ENCODE results near the gene ZDHHC17. TPM values are rescaled to one million over a fixed set of nuclear protein-coding genes. Genes with fewer than 3 reads are reported as not detected.

The ZDHHC17 gene
- total RNA-seq, 1 experiment from 2014 or later = 25.3 TPM

DNA sequence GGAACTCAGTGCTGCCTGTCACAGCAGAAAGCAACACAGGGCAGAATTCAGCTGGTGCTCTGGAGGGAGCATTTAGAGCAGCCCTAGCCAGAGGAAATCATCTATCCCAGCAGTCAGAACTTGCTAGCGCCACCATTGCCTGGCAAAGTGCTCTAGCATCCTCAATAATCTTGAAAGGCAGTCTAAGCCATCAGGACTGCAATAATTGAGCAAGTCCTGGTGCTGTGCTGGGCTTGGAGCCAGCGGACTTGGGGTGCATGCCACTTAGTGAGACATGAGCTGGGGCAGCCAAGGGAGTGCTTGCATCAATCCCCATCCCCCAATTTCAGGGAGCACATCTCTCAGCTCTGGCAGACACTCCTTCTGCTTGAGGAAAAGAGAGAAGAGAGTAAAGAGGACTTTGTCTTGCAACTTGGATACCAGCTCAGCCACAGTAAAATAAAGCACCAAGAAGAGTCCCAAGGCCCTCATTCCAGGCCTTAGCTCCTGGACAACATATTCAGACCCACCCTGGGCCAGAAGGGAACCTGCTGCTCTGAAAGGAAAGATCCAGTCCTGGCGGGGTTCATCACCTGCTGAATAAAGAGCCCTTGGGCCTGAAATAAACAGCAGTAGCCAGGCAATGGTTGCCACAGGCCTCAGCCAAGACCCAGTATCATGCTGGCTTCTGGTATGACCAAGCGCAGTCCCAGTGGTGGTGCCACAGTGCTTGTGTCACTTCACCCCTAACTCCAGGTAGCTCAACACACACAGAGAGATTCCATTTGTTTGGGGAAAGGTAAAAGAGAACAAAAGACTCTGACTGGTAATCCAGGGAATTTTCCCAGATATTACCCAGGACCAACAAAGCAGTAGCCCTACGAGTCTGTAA is 44.5 kb upstream of the ZDHHC17 start:
- no peak for DNase-seq (ENCODE audit: low read depth, low spot score)
- Histone ChIP-seq H3K27me3 (ENCODE audit: insufficient read depth, low read length) (no peaks in the 10 kb centered on the region), H3K4me3 (replicated peaks in 1 of 2; ENCODE audit: low read depth in 1 of 2, low read length in 2 of 2) (no peak overlapping the region), H3K27ac (ENCODE audit: low read depth, low read length) (no peak overlapping the region), H3K9ac (ENCODE audit: low read length) (no peak overlapping the region), H3K9me2 (ENCODE audit: insufficient read depth) (no peaks in the 10 kb centered on the region), H2AFZ (ENCODE audit: low read depth, low read length, poor library complexity, severe bottlenecking) (no peak overlapping the region), H4K20me1 (ENCODE audit: insufficient read depth) (no peaks in the 10 kb centered on the region), H3K9me3 (ENCODE audit: control insufficient read depth in 1 of 2, insufficient read depth in 1 of 2, low read depth in 1 of 2, low read length in 2 of 2) (no peaks in the 10 kb centered on the region), H3K4me2 (ENCODE audit: low read length) (no peak overlapping the region), H3K4me1 (ENCODE audit: control insufficient read depth in 1 of 2, insufficient read depth in 2 of 2, low read length in 2 of 2) (peaks cover 0 to 6% of the 10 kb centered on the region in 2 experiments; a peak in 1 of 4 replicates), H3K36me3 (ENCODE audit: control insufficient read depth in 1 of 2, insufficient read depth in 2 of 2, low read length in 2 of 2) (no peaks in the 10 kb centered on the region), H3K79me2 (ENCODE audit: insufficient read depth, low read length) (no peaks in the 10 kb centered on the region)
- ChIA-PET RAD21 (ENCODE audit: low non-redundant PET in 1 of 2, low total read pairs in 2 of 2, uncharacterized antibody in 2 of 2, unreplicated experiment in 2 of 2) (no interaction called here), CTCF (no interaction called here), POLR2A (no interaction called here)
- ATAC-seq = no peak
- intact Hi-C loops (cut with micrococcal nuclease) = no loop called here
- no TSS peak for BruUV-seq (replicated peaks)
- TF ChIP-seq CEBPB (IDR thresholded peaks at IDR 0.05; ENCODE audit: low read depth) (no peak), ZBTB33 (IDR thresholded peaks at IDR 0.05; ENCODE audit: extremely low read depth, insufficient replicate concordance, low read length) (no peak), SIN3A (IDR thresholded peaks at IDR 0.05; ENCODE audit: low read depth) (no peak), ELF1 (IDR thresholded peaks at IDR 0.05; ENCODE audit: borderline replicate concordance, low read depth) (no peak), ATF3 (IDR thresholded peaks at IDR 0.05) (no peak), ZNF274 (IDR thresholded peaks at IDR 0.05; ENCODE audit: low read depth, low read length) (no peak), SRF (IDR thresholded peaks at IDR 0.05; ENCODE audit: low read depth) (no peak), RAD21 (IDR thresholded peaks at IDR 0.05; ENCODE audit: low read depth) (no peak)
- TF ChIP-seq, protein P1, sequence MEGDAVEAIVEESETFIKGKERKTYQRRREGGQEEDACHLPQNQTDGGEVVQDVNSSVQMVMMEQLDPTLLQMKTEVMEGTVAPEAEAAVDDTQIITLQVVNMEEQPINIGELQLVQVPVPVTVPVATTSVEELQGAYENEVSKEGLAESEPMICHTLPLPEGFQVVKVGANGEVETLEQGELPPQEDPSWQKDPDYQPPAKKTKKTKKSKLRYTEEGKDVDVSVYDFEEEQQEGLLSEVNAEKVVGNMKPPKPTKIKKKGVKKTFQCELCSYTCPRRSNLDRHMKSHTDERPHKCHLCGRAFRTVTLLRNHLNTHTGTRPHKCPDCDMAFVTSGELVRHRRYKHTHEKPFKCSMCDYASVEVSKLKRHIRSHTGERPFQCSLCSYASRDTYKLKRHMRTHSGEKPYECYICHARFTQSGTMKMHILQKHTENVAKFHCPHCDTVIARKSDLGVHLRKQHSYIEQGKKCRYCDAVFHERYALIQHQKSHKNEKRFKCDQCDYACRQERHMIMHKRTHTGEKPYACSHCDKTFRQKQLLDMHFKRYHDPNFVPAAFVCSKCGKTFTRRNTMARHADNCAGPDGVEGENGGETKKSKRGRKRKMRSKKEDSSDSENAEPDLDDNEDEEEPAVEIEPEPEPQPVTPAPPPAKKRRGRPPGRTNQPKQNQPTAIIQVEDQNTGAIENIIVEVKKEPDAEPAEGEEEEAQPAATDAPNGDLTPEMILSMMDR (IDR thresholded peaks at IDR 0.05 in 2 of 3, conservative IDR thresholded peaks at IDR 0.05 in 1 of 3; ENCODE audit: borderline replicate concordance in 1 of 3, insufficient read depth in 1 of 3, low read depth in 2 of 3, low read length in 2 of 3) = no peak

All from HCT116 (cell line).